ENCODE data around the gene GMEB2. TPM values are rescaled to one million over a fixed set of nuclear protein-coding genes. Genes with fewer than 3 reads are reported as not detected.
"Not testable (repeated sequence)": the region's sequence is repeated elsewhere in the genome, so short reads cannot be mapped to it uniquely, and the experiment has no call there.

GMEB2 gene
- total RNA-seq, 1 experiment from 2014 or later = 21.5 TPM

- no peaks in the 10 kb centered on the region for H3K9me3 Mint-ChIP-seq (ENCODE audit: unreplicated experiment)
- peaks cover 8% of the 10 kb centered on the region for H3K4me1 Mint-ChIP-seq (ENCODE audit: low read depth, unreplicated experiment)
- no peaks in the 10 kb centered on the region for H3K27me3 Mint-ChIP-seq (ENCODE audit: insufficient read depth, unreplicated experiment)
- BruUV-seq (replicated peaks) = no TSS peak
- H3K4me1 ChIP-seq = peaks cover 21% of the 10 kb centered on the region
- H3K4me3 Mint-ChIP-seq (ENCODE audit: unreplicated experiment) = peak overlapping the region; percentile 79
- CTCF ChIA-PET = interaction anchor here (0.6 to 2.1 kb wide), 31 partner anchors 10 to 1748 kb away, joined by 3 to 62 read pairs (median 4); partner anchors contain the start of genes ARFRP1, GMEB2, HELZ2 and PPDPF
- no peaks in the 10 kb centered on the region for H3K9me3 ChIP-seq
- TF ChIP-seq CTCF (IDR thresholded peaks at IDR 0.05; ENCODE audit: insufficient read depth in 1 of 2, low read depth in 1 of 2, low read length in 1 of 2, severe bottlenecking in 1 of 2, unreplicated experiment in 1 of 2) = peak; percentile 72 to 92
- H3K27me3 ChIP-seq (replicated peaks; ENCODE audit: control insufficient read depth, insufficient read depth, low read length) = no peaks in the 10 kb centered on the region
- DNase-seq = peak; percentile 100
- POLR2A ChIA-PET = interaction anchor here (0.5 to 2.1 kb wide), 21 partner anchors 9 to 429 kb away, joined by 3 to 30 read pairs (median 5); partner anchors contain the start of genes ARFRP1, GMEB2, HELZ2 and PPDPF
- H3K36me3 Mint-ChIP-seq (ENCODE audit: insufficient read depth, unreplicated experiment) = peaks cover 25% of the 10 kb centered on the region
- H3K36me3 ChIP-seq (ENCODE audit: control insufficient read depth, insufficient read depth, low read length) = no peaks in the 10 kb centered on the region
- peak overlapping the region; percentile 73 for H3K4me3 ChIP-seq (ENCODE audit: low read depth, low read length)
- H3K27ac Mint-ChIP-seq (ENCODE audit: unreplicated experiment) = peak overlapping the region; percentile 67
- intact Hi-C loops (cut with micrococcal nuclease; ENCODE audit: unreplicated experiment) = loop anchor here (1.0 to 5.0 kb wide), 5 partner anchors 11 to 1339 kb away; partner anchors contain the start of genes ADRM1, GMEB2, PTK6 and STMN3
These were observed 15.1 kb upstream of the GMEB2 start for GRCh38 chr20:63641792-63642523.

- intact Hi-C loops (cut with micrococcal nuclease; ENCODE audit: unreplicated experiment) = loop anchor here (5.0 kb wide), 1 partner anchor 104 kb away; the partner anchor contains the start of gene PTK6
- Mint-ChIP-seq H3K36me3 (ENCODE audit: insufficient read depth, unreplicated experiment) (peaks cover 25% of the 10 kb centered on the region), H3K9me3 (ENCODE audit: unreplicated experiment) (no peaks in the 10 kb centered on the region), H3K4me1 (ENCODE audit: low read depth, unreplicated experiment) (peaks cover 8% of the 10 kb centered on the region), H3K27me3 (ENCODE audit: insufficient read depth, unreplicated experiment) (no peaks in the 10 kb centered on the region), H3K4me3 (ENCODE audit: unreplicated experiment) (no peak overlapping the region), H3K27ac (ENCODE audit: unreplicated experiment) (no peak overlapping the region)
- Histone ChIP-seq H3K36me3 (ENCODE audit: control insufficient read depth, insufficient read depth, low read length) (no peaks in the 10 kb centered on the region), H3K4me1 (peaks cover 21% of the 10 kb centered on the region), H3K4me3 (ENCODE audit: low read depth, low read length) (peak overlapping the region; percentile 26), H3K9me3 (no peaks in the 10 kb centered on the region), H3K27me3 (replicated peaks; ENCODE audit: control insufficient read depth, insufficient read depth, low read length) (no peaks in the 10 kb centered on the region)
- ChIA-PET POLR2A (interaction anchor here (0.6 to 2.1 kb wide), 17 partner anchors 8 to 422 kb away, joined by 3 to 30 read pairs (median 5); partner anchors contain the start of genes ARFRP1, GMEB2, HELZ2 and PPDPF), CTCF (interaction anchor here (0.6 to 2.1 kb wide), 29 partner anchors 9 to 461 kb away, joined by 3 to 62 read pairs (median 4); partner anchors contain the start of genes ARFRP1, GMEB2, HELZ2 and PPDPF)
- BruUV-seq (replicated peaks) = no TSS peak
- no peak for DNase-seq
- TF ChIP-seq CTCF (IDR thresholded peaks at IDR 0.05; ENCODE audit: insufficient read depth in 1 of 2, low read depth in 1 of 2, low read length in 1 of 2, severe bottlenecking in 1 of 2, unreplicated experiment in 1 of 2) = no peak
These were observed 14.4 kb upstream of the GMEB2 start for GRCh38 chr20:63641146-63641791.

- peaks cover 25% of the 10 kb centered on the region for H3K36me3 Mint-ChIP-seq (ENCODE audit: insufficient read depth, unreplicated experiment)
- H3K4me3 ChIP-seq (ENCODE audit: low read depth, low read length); H3K4me1 Mint-ChIP-seq (ENCODE audit: low read depth, unreplicated experiment); H3K36me3 ChIP-seq (ENCODE audit: control insufficient read depth, insufficient read depth, low read length); CTCF ChIA-PET; BruUV-seq (replicated peaks); H3K9me3 ChIP-seq; H3K27me3 ChIP-seq (replicated peaks; ENCODE audit: control insufficient read depth, insufficient read depth, low read length); H3K4me3 Mint-ChIP-seq (ENCODE audit: unreplicated experiment); H3K9me3 Mint-ChIP-seq (ENCODE audit: unreplicated experiment); H3K27ac Mint-ChIP-seq (ENCODE audit: unreplicated experiment); H3K27me3 Mint-ChIP-seq (ENCODE audit: insufficient read depth, unreplicated experiment): not testable (repeated sequence)
- POLR2A ChIA-PET = interaction anchor here (1.9 kb wide), 1 partner anchor 14 kb away, joined by 30 read pairs; the partner anchor contains the start of gene GMEB2
- peak in 1 of 2 experiments; percentile 53 for DNase-seq
- intact Hi-C loops (cut with micrococcal nuclease; ENCODE audit: unreplicated experiment) = loop anchor here (5.0 kb wide), 1 partner anchor 103 kb away; the partner anchor contains the start of gene PTK6
- peaks cover 21% of the 10 kb centered on the region for H3K4me1 ChIP-seq
These were observed 13.8 kb upstream of the GMEB2 start for GRCh38 chr20:63640686-63641085.

Measured in Caco-2 (cell line).